Spleen (tissue), 7 donors: ENCODE measurements around the gene MAMLD1.

Experiments used
- POLR2A ChIP-seq, 3 donors: fragments of 450-650 bp; IDR thresholded peaks; one replicate each; pipeline ENCODE4 v1.5.1; 2017; ENCODE audit warnings: antibody characterized with exemption in 3 of 3, mild to moderate bottlenecking in 1 of 3
- POLR2AphosphoS5 ChIP-seq, 3 donors: sonication (generic); formaldehyde crosslinking; IDR thresholded peaks; one replicate each; pipeline ENCODE4 v1.5.1; 2017; ENCODE audit warnings: antibody characterized with exemption in 3 of 3
- TF ChIP-seq, protein P1 (sequence below), 11 experiments: fragments of 200-600 bp in 7 of 11; fragments of 450-650 bp in 4 of 11; sonication (generic) in 4 of 11; IDR thresholded peaks in 8 of 11; conservative IDR thresholded peaks in 3 of 11; 1 replicate in 7 of 11; 2 replicates in 4 of 11; pipeline versions ENCODE4 v1.4.0 to v1.8.0; 2016 to 2021; ENCODE audit warnings: antibody characterized with exemption in 11 of 11, inconsistent platforms in 4 of 11, mild to moderate bottlenecking in 1 of 11
- donor health status: DM: no; HTN: no; CAD: no; lungs with moderate emphysema.
- donor health status: DM: no; HTN: no; CAD: no.
- donor health status: DM: no; HTN: no; CAD: no.

DNA sequence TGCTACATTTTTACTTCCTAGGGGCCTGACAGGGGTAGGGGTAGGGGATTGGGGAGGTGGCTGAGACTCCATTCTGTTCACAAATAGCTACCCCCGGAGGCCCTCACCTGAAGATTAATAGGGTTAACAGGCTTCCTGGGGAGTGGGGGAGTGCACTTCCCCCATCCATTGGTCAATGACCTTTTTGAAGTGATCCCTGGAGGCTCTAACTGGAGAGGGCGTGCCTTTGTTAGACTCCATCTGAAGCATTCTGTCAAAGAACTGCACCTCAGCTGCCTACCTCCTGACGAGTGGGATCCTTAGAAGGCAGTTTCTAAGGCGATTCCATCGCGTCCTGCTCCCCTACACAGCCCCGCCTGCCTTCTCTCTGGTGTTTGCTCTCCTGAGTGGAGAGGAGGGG is 195.3 kb downstream of the MAMLD1 start:
- TF ChIP-seq POLR2A (IDR thresholded peaks at IDR 0.05) (no peak), POLR2AphosphoS5 (IDR thresholded peaks at IDR 0.05) (no peak)
- TF ChIP-seq, protein P1, sequence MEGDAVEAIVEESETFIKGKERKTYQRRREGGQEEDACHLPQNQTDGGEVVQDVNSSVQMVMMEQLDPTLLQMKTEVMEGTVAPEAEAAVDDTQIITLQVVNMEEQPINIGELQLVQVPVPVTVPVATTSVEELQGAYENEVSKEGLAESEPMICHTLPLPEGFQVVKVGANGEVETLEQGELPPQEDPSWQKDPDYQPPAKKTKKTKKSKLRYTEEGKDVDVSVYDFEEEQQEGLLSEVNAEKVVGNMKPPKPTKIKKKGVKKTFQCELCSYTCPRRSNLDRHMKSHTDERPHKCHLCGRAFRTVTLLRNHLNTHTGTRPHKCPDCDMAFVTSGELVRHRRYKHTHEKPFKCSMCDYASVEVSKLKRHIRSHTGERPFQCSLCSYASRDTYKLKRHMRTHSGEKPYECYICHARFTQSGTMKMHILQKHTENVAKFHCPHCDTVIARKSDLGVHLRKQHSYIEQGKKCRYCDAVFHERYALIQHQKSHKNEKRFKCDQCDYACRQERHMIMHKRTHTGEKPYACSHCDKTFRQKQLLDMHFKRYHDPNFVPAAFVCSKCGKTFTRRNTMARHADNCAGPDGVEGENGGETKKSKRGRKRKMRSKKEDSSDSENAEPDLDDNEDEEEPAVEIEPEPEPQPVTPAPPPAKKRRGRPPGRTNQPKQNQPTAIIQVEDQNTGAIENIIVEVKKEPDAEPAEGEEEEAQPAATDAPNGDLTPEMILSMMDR (IDR thresholded peaks at IDR 0.05 in 8 of 11, conservative IDR thresholded peaks at IDR 0.05 in 3 of 11): no peak
